ENCODE data around the gene B4GALNT3. TPM values are rescaled to one million over a fixed set of nuclear protein-coding genes. Genes with fewer than 3 reads are reported as not detected.

Gene B4GALNT3
- total and polyA plus RNA-seq, 2 experiments from 2014 or later = 2.8 to 15.8 TPM

- no peak for TF ChIP-seq ETS1 (IDR thresholded peaks at IDR 0.05)
- TF ChIP-seq JUNB (IDR thresholded peaks at IDR 0.05; ENCODE audit: unreplicated experiment) = no peak
- TF ChIP-seq POLR2AphosphoS5 (IDR thresholded peaks at IDR 0.05; ENCODE audit: low read depth) = no peak
- TF ChIP-seq EZH2phosphoT487 (IDR thresholded peaks at IDR 0.05; ENCODE audit: unreplicated experiment) = no peak
- no peak for TF ChIP-seq EZH2 (IDR thresholded peaks at IDR 0.05; ENCODE audit: low read depth, unreplicated experiment)
- H3K4me3 ChIP-seq = no peak overlapping the region
- H4K20me1 ChIP-seq (replicated peaks; ENCODE audit: insufficient read depth) = peaks cover 28% of the 10 kb centered on the region
- H3K27me3 ChIP-seq (ENCODE audit: insufficient read depth) = peaks cover 15% of the 10 kb centered on the region
- no peaks in the 10 kb centered on the region for H3K36me3 ChIP-seq (ENCODE audit: insufficient read depth)
- Mint-ChIP-seq H3K27me3 (ENCODE audit: insufficient read depth, low read depth, poor library complexity) (peaks cover 18% of the 10 kb centered on the region), H3K36me3 (ENCODE audit: low read depth) (no peaks in the 10 kb centered on the region; the same call in 2 of the 3 replicates), H3K9me3 (no peaks in the 10 kb centered on the region), H3K4me1 (peaks cover 6% of the 10 kb centered on the region; the same call in 2 of the 3 replicates), H3K27ac (no peak overlapping the region), H3K4me3 (no peak overlapping the region)
- H3K4me1 ChIP-seq (ENCODE audit: insufficient read depth) = 0 out of 2 replicates have a peak, but pooled peaks cover 5% of the 10 kb centered on the region
- no peak overlapping the region for H3K4me2 ChIP-seq
- H3K27ac ChIP-seq (ENCODE audit: low read depth) = no peak overlapping the region
- DNase-seq (ENCODE audit: low spot score) = no peak
- no peak overlapping the region for H2AFZ ChIP-seq
- H3K79me2 ChIP-seq (replicated peaks; ENCODE audit: insufficient read depth) = no peaks in the 10 kb centered on the region; the same call in 1 of the 2 replicates
- 0 out of 2 replicates have a peak, but pooled peaks cover 3% of the 10 kb centered on the region for H3K9me2 ChIP-seq (ENCODE audit: insufficient read depth)
- H3F3A ChIP-seq (replicated peaks; ENCODE audit: low read depth) = peaks cover 6% of the 10 kb centered on the region; the same call in 1 of the 2 replicates
- ATAC-seq = peak; percentile 17; the same call in 1 of the 3 replicates
Observed at GRCh38 chr12:466039-466438, 6.3 kb downstream of the B4GALNT3 start.

- Histone ChIP-seq H3K27me3 (ENCODE audit: insufficient read depth) (peaks cover 8% of the 10 kb centered on the region), H3K36me3 (ENCODE audit: insufficient read depth) (no peaks in the 10 kb centered on the region), H4K20me1 (replicated peaks; ENCODE audit: insufficient read depth) (peaks cover 21% of the 10 kb centered on the region), H3K27ac (ENCODE audit: low read depth) (no peak overlapping the region), H3K79me2 (replicated peaks; ENCODE audit: insufficient read depth) (no peaks in the 10 kb centered on the region; the same call in 1 of the 2 replicates), H3K4me2 (no peak overlapping the region), H3F3A (replicated peaks; ENCODE audit: low read depth) (no peaks in the 10 kb centered on the region), H2AFZ (no peak overlapping the region), H3K4me3 (no peak overlapping the region), H3K9me2 (ENCODE audit: insufficient read depth) (0 out of 2 replicates have a peak, but pooled peaks cover 3% of the 10 kb centered on the region), H3K4me1 (ENCODE audit: insufficient read depth) (0 out of 2 replicates have a peak, but pooled peaks cover 5% of the 10 kb centered on the region)
- DNase-seq (ENCODE audit: low spot score) (no peak), ATAC-seq (no peak)
- no peak overlapping the region for H3K4me3 Mint-ChIP-seq
- H3K27me3 Mint-ChIP-seq (ENCODE audit: insufficient read depth, low read depth, poor library complexity) = peaks cover 12% of the 10 kb centered on the region
- peaks cover 5% of the 10 kb centered on the region; the same call in 2 of the 3 replicates for H3K4me1 Mint-ChIP-seq
- H3K36me3 Mint-ChIP-seq (ENCODE audit: low read depth) = no peaks in the 10 kb centered on the region; the same call in 2 of the 3 replicates
- no peaks in the 10 kb centered on the region for H3K9me3 Mint-ChIP-seq
- no peak overlapping the region for H3K27ac Mint-ChIP-seq
- TF ChIP-seq REST (IDR thresholded peaks at IDR 0.05; ENCODE audit: unreplicated experiment) (no peak), EZH2phosphoT487 (IDR thresholded peaks at IDR 0.05; ENCODE audit: unreplicated experiment) (no peak), EZH2 (IDR thresholded peaks at IDR 0.05; ENCODE audit: low read depth, unreplicated experiment) (no peak), STAT1 (IDR thresholded peaks at IDR 0.05; ENCODE audit: unreplicated experiment) (no peak), CREB1 (CRISPR knock-in tag; IDR thresholded peaks at IDR 0.05; ENCODE audit: low read depth) (no peak), ZNF331 (CRISPR knock-in tag; IDR thresholded peaks at IDR 0.05; ENCODE audit: low read depth) (no peak), POLR2AphosphoS5 (IDR thresholded peaks at IDR 0.05; ENCODE audit: low read depth) (no peak), ZNF462 (CRISPR knock-in tag; IDR thresholded peaks at IDR 0.05) (no peak), JUNB (IDR thresholded peaks at IDR 0.05; ENCODE audit: unreplicated experiment) (no peak), NANOG (IDR thresholded peaks at IDR 0.05; ENCODE audit: borderline replicate concordance) (no peak)
Observed at GRCh38 chr12:466762-467161, 7.0 kb downstream of the B4GALNT3 start.
